H1 (cell line): Measurements from ENCODE around the gene NEK9. TPM values are rescaled to one million over a fixed set of nuclear protein-coding genes. Genes with fewer than 3 reads are reported as not detected.

Source experiments
- BCL11A ChIP-seq, 2 experiments: IDR thresholded peaks; one replicate each; pipeline ENCODE4 v1.6.1; 2011; ENCODE audit warnings: low read depth in 2 of 2, low read length in 2 of 2, mild to moderate bottlenecking in 2 of 2
- KDM1A ChIP-seq: fragments of 200-600, 300-600 bp; sonication (generic); IDR thresholded peaks from 2 replicates; pipeline ENCODE4 v1.7.1; 2016; ENCODE audit warnings: mild to moderate bottlenecking, low read length, borderline replicate concordance
- KDM5A ChIP-seq: fragments of 200-600 bp; IDR thresholded peaks from 2 replicates; pipeline ENCODE4 v1.7.1; 2012; ENCODE audit warnings: mild to moderate bottlenecking, low read length, inconsistent platforms, mixed read lengths
- SIRT6 ChIP-seq: IDR thresholded peaks from one replicate; pipeline ENCODE4 v1.7.1; 2012; ENCODE audit warnings: low read length, inconsistent platforms
- SIX5 ChIP-seq: IDR thresholded peaks from 2 replicates; pipeline ENCODE4 v1.6.1; 2011; ENCODE audit warnings: mild to moderate bottlenecking, low read depth, low read length
- TBP ChIP-seq: IDR thresholded peaks from 2 replicates; pipeline ENCODE4 v1.6.1; 2011; ENCODE audit warnings: low read depth, low read length, improper control_type of control experiment
- polyA plus RNA-seq, 7 experiments: library from polyadenylated mRNA; depleted of rRNA in 3 of 7; stranded (reverse) in 5 of 7; unstranded in 2 of 7; fragments of >200 nt in 5 of 7; fragments of 200-250 nt in 2 of 7; gene quantifications; 1 replicate in 5 of 7; 2 replicates in 1 of 7; 4 replicates in 1 of 7; pipeline versions ENCODE4 v1.2.1 to v1.2.3, GENCODE V29; 2011 to 2013; ENCODE audit warnings: missing spikeins in 2 of 7, mixed read lengths in 2 of 7
- total RNA-seq: library from RNA; stranded (reverse); fragmentation: NEBNext Ultra II Directional; extraction: Animal tissue kit (Norgen Biotek cat#: 25700); gene quantifications from 2 replicates; pipeline ENCODE4 v1.2.1, GENCODE V29; 2021
- TF ChIP-seq, protein P1 (sequence below): IDR thresholded peaks from 2 replicates; pipeline ENCODE4 v1.6.1; 2012; ENCODE audit warnings: low read length, inconsistent platforms

The NEK9 gene
- total and polyA plus RNA-seq, 2 of the 8 experiments (the other 6 are each of a cell fraction or from before 2014, with no cell fraction given) = 16.0 to 43.6 TPM

DNA sequence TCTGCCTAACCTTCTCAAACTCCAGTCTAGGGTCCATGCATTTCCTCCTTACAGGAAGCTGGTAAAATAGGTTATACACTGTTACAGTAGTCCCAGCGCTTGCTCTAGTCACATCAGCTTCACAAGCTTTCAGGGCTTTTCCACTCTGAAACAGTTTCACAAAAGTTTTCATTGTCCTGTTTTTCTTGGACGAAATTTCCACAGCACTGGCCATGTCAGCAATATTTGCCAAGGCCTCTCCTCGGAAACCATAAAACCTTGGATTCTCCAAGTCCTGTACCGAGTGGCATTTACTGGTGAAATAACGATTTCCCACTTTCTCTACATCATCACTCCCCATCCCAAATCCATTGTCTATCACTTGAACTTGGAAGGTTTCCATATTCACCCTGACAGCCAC lies 77.7 kb downstream of the NEK9 start (continued):
- no peak for TF ChIP-seq SIX5
- TF ChIP-seq SIRT6 = no peak
- no peak for TF ChIP-seq KDM1A
- no peak for TF ChIP-seq BCL11A (IDR thresholded peaks at IDR 0.05; ENCODE audit: low read depth in 2 of 2, low read length in 2 of 2)
- TF ChIP-seq TBP = no peak
- no peak for TF ChIP-seq KDM5A
- TF ChIP-seq, protein P1, sequence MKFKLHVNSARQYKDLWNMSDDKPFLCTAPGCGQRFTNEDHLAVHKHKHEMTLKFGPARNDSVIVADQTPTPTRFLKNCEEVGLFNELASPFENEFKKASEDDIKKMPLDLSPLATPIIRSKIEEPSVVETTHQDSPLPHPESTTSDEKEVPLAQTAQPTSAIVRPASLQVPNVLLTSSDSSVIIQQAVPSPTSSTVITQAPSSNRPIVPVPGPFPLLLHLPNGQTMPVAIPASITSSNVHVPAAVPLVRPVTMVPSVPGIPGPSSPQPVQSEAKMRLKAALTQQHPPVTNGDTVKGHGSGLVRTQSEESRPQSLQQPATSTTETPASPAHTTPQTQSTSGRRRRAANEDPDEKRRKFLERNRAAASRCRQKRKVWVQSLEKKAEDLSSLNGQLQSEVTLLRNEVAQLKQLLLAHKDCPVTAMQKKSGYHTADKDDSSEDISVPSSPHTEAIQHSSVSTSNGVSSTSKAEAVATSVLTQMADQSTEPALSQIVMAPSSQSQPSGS = no peak
